A673 (cell line): ENCODE measurements around the gene UMODL1. TPM values are rescaled to one million over a fixed set of nuclear protein-coding genes. Genes with fewer than 3 reads are reported as not detected.

Source experiments
- BruUV-seq: library from RNA; stranded (reverse); fragments of 400-500 nt; replicated peaks from 2 replicates; lab custom pipeline; 2021; lab: Mats Ljungman, UMichigan
- CTCF ChIA-PET: fragments of 300-600 bp; sonication (Branson Sonifier 250); formaldehyde crosslinking; loops from one replicate; lab custom pipeline; 2022; ENCODE audit warnings: antibody characterized with exemption; lab: Charles Lee
- POLR2A ChIA-PET: fragments of 300-600 bp; sonication (Branson Sonifier 250); formaldehyde crosslinking; loops from one replicate; lab custom pipeline; 2022; ENCODE audit warnings: antibody characterized with exemption; ENCODE audit not compliant: low non-redundant PET; lab: Charles Lee
- DNase-seq: peaks from one replicate; pipeline ENCODE4 v3.0.0-alpha.2; 2015; ENCODE audit warnings: low spot score
- H3K27ac ChIP-seq: fragments of 200-600 bp; sonication (generic); 2 replicates; pipeline ENCODE4 v1.5.1; 2016; ENCODE audit warnings: mixed run types, low read depth, mild to moderate bottlenecking, mixed read lengths, antibody characterized with exemption, low read length; ENCODE audit not compliant: poor library complexity, severe bottlenecking
- H3K27me3 ChIP-seq: fragments of 200-600 bp; sonication (generic); replicated peaks from 2 replicates; pipeline ENCODE4 v1.6.1; 2017; ENCODE audit warnings: mixed run types, low read depth, mild to moderate bottlenecking, mixed read lengths, antibody characterized with exemption, low read length; ENCODE audit not compliant: insufficient read depth, poor library complexity
- H3K36me3 ChIP-seq: fragments of 200-600 bp; sonication (generic); 2 replicates; pipeline ENCODE4 v1.6.1; 2016; ENCODE audit warnings: mixed run types, mild to moderate bottlenecking, mixed read lengths, antibody characterized with exemption, low read length; ENCODE audit not compliant: insufficient read depth, poor library complexity, severe bottlenecking
- H3K4me1 ChIP-seq: fragments of 200-600 bp; sonication (generic); 2 replicates; pipeline ENCODE4 v1.6.1; 2017; ENCODE audit warnings: mixed run types, mild to moderate bottlenecking, mixed read lengths, antibody characterized with exemption, low read length; ENCODE audit not compliant: insufficient read depth, poor library complexity, severe bottlenecking
- H3K4me3 ChIP-seq: fragments of 200-600 bp; sonication (generic); 2 replicates; pipeline ENCODE4 v1.5.1; 2016; ENCODE audit warnings: low read depth, mixed run types, mild to moderate bottlenecking, mixed read lengths, low read length; ENCODE audit not compliant: poor library complexity, severe bottlenecking
- H3K9me3 ChIP-seq: fragments of 200-600 bp; sonication (generic); 2 replicates; pipeline ENCODE4 v1.6.1; 2016; ENCODE audit warnings: mixed run types, low read depth, mild to moderate bottlenecking, mixed read lengths, antibody characterized with exemption, low read length; ENCODE audit not compliant: poor library complexity, severe bottlenecking
- EZH2 ChIP-seq: fragments of 200-600 bp; sonication (generic); IDR thresholded peaks from 2 replicates; pipeline ENCODE4 v1.6.1; 2017; ENCODE audit warnings: borderline replicate concordance, low read depth, mild to moderate bottlenecking, mixed read lengths, antibody characterized with exemption, low read length; ENCODE audit not compliant: poor library complexity, severe bottlenecking
- intact Hi-C: fragments of 100-400 bp; cut with micrococcal nuclease; formaldehyde crosslinking; loops from one replicate; pipeline ENCODE4 v1.10.0; 2022; ENCODE audit not compliant: unreplicated experiment
- total RNA-seq: library from RNA; stranded (reverse); gene quantifications from 2 replicates; pipeline ENCODE4 v1.2.3, GENCODE V29; 2021
- TF ChIP-seq, protein P1 (sequence below): fragments of 300-800, 200-600 bp; sonication (generic); conservative IDR thresholded peaks from 2 replicates; pipeline ENCODE4 v1.5.1; 2017; ENCODE audit warnings: low read depth, mild to moderate bottlenecking, antibody characterized with exemption, low read length, moderate library complexity, mixed read lengths

The UMODL1 gene
- total RNA-seq, 1 experiment from 2014 or later: not detected

DNA sequence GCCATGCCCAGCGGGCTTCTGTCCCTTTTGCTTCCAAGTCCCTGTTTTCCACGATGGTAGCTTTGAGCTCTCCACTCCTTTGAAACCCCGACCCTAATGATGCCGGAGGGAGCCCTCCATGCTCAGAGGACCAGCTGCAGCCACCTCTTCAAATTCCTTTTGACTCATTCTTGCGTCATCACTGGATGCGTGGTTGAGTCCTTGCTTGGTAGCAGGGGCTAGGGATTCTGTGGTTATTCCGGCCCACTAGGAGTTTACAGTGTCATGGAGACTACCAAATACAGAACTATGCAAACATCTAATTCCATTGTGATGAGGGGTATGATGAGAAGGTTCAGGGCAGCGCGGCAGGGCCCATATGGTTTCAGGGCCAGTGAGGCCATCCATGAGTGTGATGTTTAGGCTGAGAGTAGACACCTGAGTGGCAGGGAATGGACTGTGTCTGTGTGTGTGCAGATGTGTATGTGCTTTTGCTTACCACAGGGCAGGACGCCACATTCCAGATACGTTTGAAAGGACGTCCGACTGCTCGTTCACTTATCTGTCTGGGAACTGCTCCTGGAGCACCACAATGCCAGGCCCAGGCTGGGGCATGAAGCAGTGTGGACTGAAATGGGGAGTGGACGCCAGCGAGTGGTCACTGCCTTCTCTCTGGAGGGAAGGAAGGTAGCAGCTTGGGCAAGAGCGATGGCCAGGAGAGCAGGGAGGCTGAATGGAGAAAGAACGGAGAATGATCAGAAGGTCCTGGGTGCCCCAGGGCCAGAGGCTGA lies 30.5 kb upstream of the UMODL1 start:
- no peaks in the 10 kb centered on the region for H3K9me3 ChIP-seq
- CTCF ChIA-PET: no interaction called here
- intact Hi-C loops: no loop called here
- DNase-seq: peak; percentile 17
- H3K4me3 ChIP-seq: no peak overlapping the region
- no TSS peak for BruUV-seq
- POLR2A ChIA-PET: no interaction called here
- H3K27me3 ChIP-seq: no peaks in the 10 kb centered on the region
- H3K27ac ChIP-seq: no peak overlapping the region
- no peaks in the 10 kb centered on the region for H3K36me3 ChIP-seq
- peaks cover 7% of the 10 kb centered on the region for H3K4me1 ChIP-seq
- TF ChIP-seq, protein P1, sequence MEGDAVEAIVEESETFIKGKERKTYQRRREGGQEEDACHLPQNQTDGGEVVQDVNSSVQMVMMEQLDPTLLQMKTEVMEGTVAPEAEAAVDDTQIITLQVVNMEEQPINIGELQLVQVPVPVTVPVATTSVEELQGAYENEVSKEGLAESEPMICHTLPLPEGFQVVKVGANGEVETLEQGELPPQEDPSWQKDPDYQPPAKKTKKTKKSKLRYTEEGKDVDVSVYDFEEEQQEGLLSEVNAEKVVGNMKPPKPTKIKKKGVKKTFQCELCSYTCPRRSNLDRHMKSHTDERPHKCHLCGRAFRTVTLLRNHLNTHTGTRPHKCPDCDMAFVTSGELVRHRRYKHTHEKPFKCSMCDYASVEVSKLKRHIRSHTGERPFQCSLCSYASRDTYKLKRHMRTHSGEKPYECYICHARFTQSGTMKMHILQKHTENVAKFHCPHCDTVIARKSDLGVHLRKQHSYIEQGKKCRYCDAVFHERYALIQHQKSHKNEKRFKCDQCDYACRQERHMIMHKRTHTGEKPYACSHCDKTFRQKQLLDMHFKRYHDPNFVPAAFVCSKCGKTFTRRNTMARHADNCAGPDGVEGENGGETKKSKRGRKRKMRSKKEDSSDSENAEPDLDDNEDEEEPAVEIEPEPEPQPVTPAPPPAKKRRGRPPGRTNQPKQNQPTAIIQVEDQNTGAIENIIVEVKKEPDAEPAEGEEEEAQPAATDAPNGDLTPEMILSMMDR: no peak
- TF ChIP-seq EZH2: no peak

- H3K27ac ChIP-seq: no peak overlapping the region
- no peak overlapping the region for H3K4me3 ChIP-seq
- ChIA-PET CTCF (no interaction called here), POLR2A (no interaction called here)
- H3K27me3 ChIP-seq: no peaks in the 10 kb centered on the region
- BruUV-seq: no TSS peak
- intact Hi-C loops: no loop called here
- TF ChIP-seq EZH2: no peak
- TF ChIP-seq, protein P1: no peak
- no peaks in the 10 kb centered on the region for H3K9me3 ChIP-seq
- H3K4me1 ChIP-seq: peaks cover 7% of the 10 kb centered on the region
- no peak for DNase-seq
- no peaks in the 10 kb centered on the region for H3K36me3 ChIP-seq
Observed at GRCh38 chr21:42041246-42041645, 29.9 kb upstream of the UMODL1 start.

DNA sequence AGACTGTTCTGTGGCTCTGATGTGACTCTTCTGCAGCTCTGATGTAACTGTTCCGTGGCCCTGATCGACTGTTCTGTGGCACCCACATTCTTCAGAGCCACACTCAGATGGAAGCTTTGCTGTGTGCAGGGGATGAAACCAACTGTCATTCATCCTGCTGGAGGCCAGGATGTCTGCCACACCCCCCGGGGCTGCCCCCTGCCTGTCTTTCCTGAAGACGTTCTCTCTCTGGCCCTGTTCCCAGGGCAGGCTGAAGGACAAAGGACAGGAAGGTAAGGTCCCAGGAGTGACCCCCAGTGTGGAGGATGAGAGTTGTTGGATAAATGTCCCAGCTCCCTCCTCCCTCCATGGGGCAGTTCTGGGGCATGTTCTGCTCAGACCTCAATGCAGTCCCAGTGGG lies 29.4 kb upstream of the UMODL1 start:
- Histone ChIP-seq H3K27me3 (no peaks in the 10 kb centered on the region), H3K4me3 (no peak overlapping the region), H3K27ac (no peak overlapping the region), H3K36me3 (no peaks in the 10 kb centered on the region), H3K4me1 (peaks cover 7% of the 10 kb centered on the region), H3K9me3 (no peaks in the 10 kb centered on the region)
- ChIA-PET CTCF (no interaction called here), POLR2A (no interaction called here)
- DNase-seq: no peak
- intact Hi-C loops: no loop called here
- no TSS peak for BruUV-seq
- TF ChIP-seq EZH2: no peak
- TF ChIP-seq, protein P1: no peak
